GM18861 (cell line): ENCODE results near the gene KDM5B.
"Not testable (repeated sequence)": the region's sequence is repeated elsewhere in the genome, so short reads cannot be mapped to it uniquely, and the experiment has no call there.

ENCODE experiments used
- ATAC-seq: cut with Tn5 transposase; IDR thresholded peaks from one replicate; pipeline ENCODE4 v1.9.1; 2021; ENCODE audit not compliant: unreplicated experiment

Gene KDM5B

GRCh38 chr1:202812176-202813026, 4.2 kb upstream of the KDM5B start:
- ATAC-seq, result no peak

GRCh38 chr1:202811296-202812175, 3.3 kb upstream of the KDM5B start:
- ATAC-seq, result no peak

GRCh38 chr1:202810615-202811295, 2.5 kb upstream of the KDM5B start, which contains the start of gene PCAT6:
Gene PCAT6, plus strand, starts transcription at chr1:202810954.
- ATAC-seq, result peak; percentile 64

GRCh38 chr1:202810193-202810614, 2.0 kb upstream of the KDM5B start:
- ATAC-seq, result no peak

- ATAC-seq, result no peak
Observed at GRCh38 chr1:202809597-202810159, 1.5 kb upstream of the KDM5B start.

- ATAC-seq, result no peak
Observed at GRCh38 chr1:202807451-202807925, 733 bp downstream of the KDM5B start.

- ATAC-seq, result no peak
Observed at GRCh38 chr1:202806845-202807450, 1.3 kb downstream of the KDM5B start.

- no peak for ATAC-seq
Observed at GRCh38 chr1:202805886-202806844, 2.1 kb downstream of the KDM5B start.

GRCh38 chr1:202804126-202804525, 4.1 kb downstream of the KDM5B start:
- no peak for ATAC-seq

- ATAC-seq, result no peak
Observed at GRCh38 chr1:202802998-202803932, 5.0 kb downstream of the KDM5B start.

GRCh38 chr1:202802034-202802433, 6.2 kb downstream of the KDM5B start:
- ATAC-seq, result no peak

- ATAC-seq, result no peak
Observed at GRCh38 chr1:202801175-202801574, 7.0 kb downstream of the KDM5B start.

GRCh38 chr1:202800742-202801141, 7.5 kb downstream of the KDM5B start:
- ATAC-seq, result no peak

- no peak for ATAC-seq
Observed at GRCh38 chr1:202798792-202799331, 9.4 kb downstream of the KDM5B start.

- ATAC-seq, result no peak
Observed at GRCh38 chr1:202798260-202798659, 10.0 kb downstream of the KDM5B start.

- no peak for ATAC-seq
Observed at GRCh38 chr1:202796670-202797069, 11.6 kb downstream of the KDM5B start.

GRCh38 chr1:202794931-202795330, 13.3 kb downstream of the KDM5B start:
- ATAC-seq, result not testable (repeated sequence)
